KMS-11 (cell line): ENCODE results near the gene PSMD8.
A peak's percentile ranks its signal among the peaks of the same experiment; 100 is the strongest.
"Not testable (repeated sequence)": the region's sequence is repeated elsewhere in the genome, so short reads cannot be mapped to it uniquely, and the experiment has no call there.

Experiments used
- H2AFZ ChIP-seq: fragments of 200-600 bp; sonication (generic); 2 replicates; pipeline ENCODE4 v1.6.1; 2016; ENCODE audit warnings: antibody characterized with exemption, mixed run types, low read depth
- H3K27ac ChIP-seq: fragments of 200-600 bp; sonication (generic); 2 replicates; pipeline ENCODE4 v1.6.1; 2016; ENCODE audit warnings: mild to moderate bottlenecking, mixed run types
- H3K27me3 ChIP-seq: fragments of 200-600 bp; sonication (generic); 2 replicates; pipeline ENCODE4 v1.6.1; 2017; ENCODE audit warnings: mild to moderate bottlenecking, low read depth, mixed run types, moderate library complexity; ENCODE audit not compliant: insufficient read depth
- H3K36me3 ChIP-seq: fragments of 200-600 bp; sonication (generic); 2 replicates; pipeline ENCODE4 v1.6.1; 2017; ENCODE audit warnings: mild to moderate bottlenecking, mixed run types; ENCODE audit not compliant: insufficient read depth
- H3K4me1 ChIP-seq: fragments of 200-600 bp; sonication (generic); 2 replicates; pipeline ENCODE4 v1.6.1; 2016; ENCODE audit warnings: mild to moderate bottlenecking, low read depth, mixed run types; ENCODE audit not compliant: poor library complexity, severe bottlenecking
- H3K4me2 ChIP-seq: fragments of 200-600 bp; sonication (generic); 2 replicates; pipeline ENCODE4 v1.7.0; 2016; ENCODE audit warnings: mild to moderate bottlenecking, mixed run types
- H3K4me3 ChIP-seq: fragments of 200-600 bp; sonication (generic); IDR thresholded peaks from 2 replicates; pipeline ENCODE4 v1.6.1; 2017; ENCODE audit warnings: low read depth, low read length, mixed read lengths; ENCODE audit not compliant: insufficient read depth
- H3K79me2 ChIP-seq: fragments of 200-600 bp; sonication (generic); 2 replicates; pipeline ENCODE4 v1.6.1; 2016; ENCODE audit warnings: low read depth, mixed run types; ENCODE audit not compliant: insufficient read depth
- H3K9ac ChIP-seq: fragments of 200-600 bp; sonication (generic); 2 replicates; pipeline ENCODE4 v1.6.1; 2016; ENCODE audit warnings: mild to moderate bottlenecking, mixed run types
- H4K20me1 ChIP-seq: fragments of 200-600 bp; sonication (generic); 2 replicates; pipeline ENCODE4 v1.6.1; 2016; ENCODE audit warnings: mild to moderate bottlenecking, mixed run types; ENCODE audit not compliant: insufficient read depth
- TF ChIP-seq, protein P1 (sequence below): fragments of 200-600 bp; sonication (generic); conservative IDR thresholded peaks from 2 replicates; pipeline ENCODE4 v1.6.1; 2017; ENCODE audit warnings: low read depth, mild to moderate bottlenecking, antibody characterized with exemption, low read length, moderate library complexity, mixed read lengths

PSMD8 gene

DNA sequence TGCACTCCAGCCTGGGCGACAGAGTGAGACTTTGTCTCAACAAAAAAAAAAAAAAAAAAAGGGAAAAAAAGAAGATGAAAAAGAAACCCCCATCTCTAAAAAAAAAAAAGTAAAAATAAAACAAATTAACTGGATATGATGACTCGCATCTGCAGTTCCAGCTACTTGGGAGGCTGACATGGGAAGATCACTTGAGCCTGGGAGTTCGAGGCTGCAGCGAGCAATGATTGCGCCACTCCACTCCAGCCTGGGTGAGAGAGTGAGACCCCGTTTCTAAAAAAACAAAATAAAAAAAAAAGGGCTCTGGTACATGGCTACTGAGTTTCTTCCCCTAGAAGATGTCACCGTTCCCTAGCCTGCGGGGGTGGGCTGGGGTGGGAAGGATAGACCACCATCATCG, 41.1 kb upstream of the PSMD8 start:
- no peak overlapping the region for H3K4me3 ChIP-seq
- no peaks in the 10 kb centered on the region for H3K79me2 ChIP-seq
- H2AFZ ChIP-seq: no peak overlapping the region
- no peak overlapping the region for H3K9ac ChIP-seq
- no peak overlapping the region for H3K27ac ChIP-seq
- TF ChIP-seq, protein P1, sequence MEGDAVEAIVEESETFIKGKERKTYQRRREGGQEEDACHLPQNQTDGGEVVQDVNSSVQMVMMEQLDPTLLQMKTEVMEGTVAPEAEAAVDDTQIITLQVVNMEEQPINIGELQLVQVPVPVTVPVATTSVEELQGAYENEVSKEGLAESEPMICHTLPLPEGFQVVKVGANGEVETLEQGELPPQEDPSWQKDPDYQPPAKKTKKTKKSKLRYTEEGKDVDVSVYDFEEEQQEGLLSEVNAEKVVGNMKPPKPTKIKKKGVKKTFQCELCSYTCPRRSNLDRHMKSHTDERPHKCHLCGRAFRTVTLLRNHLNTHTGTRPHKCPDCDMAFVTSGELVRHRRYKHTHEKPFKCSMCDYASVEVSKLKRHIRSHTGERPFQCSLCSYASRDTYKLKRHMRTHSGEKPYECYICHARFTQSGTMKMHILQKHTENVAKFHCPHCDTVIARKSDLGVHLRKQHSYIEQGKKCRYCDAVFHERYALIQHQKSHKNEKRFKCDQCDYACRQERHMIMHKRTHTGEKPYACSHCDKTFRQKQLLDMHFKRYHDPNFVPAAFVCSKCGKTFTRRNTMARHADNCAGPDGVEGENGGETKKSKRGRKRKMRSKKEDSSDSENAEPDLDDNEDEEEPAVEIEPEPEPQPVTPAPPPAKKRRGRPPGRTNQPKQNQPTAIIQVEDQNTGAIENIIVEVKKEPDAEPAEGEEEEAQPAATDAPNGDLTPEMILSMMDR: no peak
- no peak overlapping the region for H3K4me2 ChIP-seq
- H3K4me1 ChIP-seq: peaks cover 6% of the 10 kb centered on the region
- H3K27me3 ChIP-seq: no peaks in the 10 kb centered on the region
- no peaks in the 10 kb centered on the region for H3K36me3 ChIP-seq
- H4K20me1 ChIP-seq: no peaks in the 10 kb centered on the region

DNA sequence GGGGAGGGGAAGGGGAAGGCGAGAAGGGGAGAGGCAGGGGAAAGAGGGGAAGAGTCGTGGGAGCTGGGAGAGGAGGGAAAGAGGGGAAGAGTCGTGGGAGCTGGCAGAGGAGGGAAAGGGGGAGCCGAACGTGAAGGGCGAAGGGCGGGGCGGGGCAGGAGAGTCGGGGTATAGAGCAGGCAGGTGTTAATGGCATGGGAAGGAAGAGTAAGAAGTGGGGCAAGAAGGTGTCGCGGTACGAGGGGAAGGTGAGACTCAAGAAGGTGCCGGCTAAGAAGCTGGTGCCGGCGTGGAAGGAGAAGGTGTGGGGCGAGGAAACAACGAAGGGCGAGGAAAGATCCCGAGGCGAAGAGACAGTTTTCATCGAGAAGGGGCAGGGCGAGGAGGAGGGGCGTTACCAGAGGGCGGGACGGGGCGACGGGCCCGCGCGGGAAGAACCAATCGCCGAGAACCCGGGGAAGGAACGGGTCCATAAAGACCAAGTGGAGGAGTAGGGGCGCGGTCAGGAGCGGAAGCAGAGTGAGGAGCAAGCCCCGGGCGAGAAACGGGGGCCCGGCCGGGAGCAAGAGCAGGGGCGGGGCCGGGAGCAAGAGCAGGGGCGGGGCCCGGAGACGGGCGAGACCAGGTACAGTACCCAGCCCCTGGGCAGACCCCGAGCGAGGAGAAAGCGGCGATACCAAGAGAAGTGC, 38.3 kb upstream of the PSMD8 start:
- Histone ChIP-seq H3K27ac (peak overlapping the region; percentile 56), H3K27me3 (no peaks in the 10 kb centered on the region), H2AFZ (peak overlapping the region; percentile 99), H3K9ac (peak overlapping the region; percentile 39; the same call in 1 of the 2 replicates), H4K20me1 (no peaks in the 10 kb centered on the region), H3K36me3 (no peaks in the 10 kb centered on the region), H3K4me3 (no peak overlapping the region), H3K4me1 (peaks cover 6% of the 10 kb centered on the region), H3K4me2 (peak overlapping the region; percentile 83), H3K79me2 (no peaks in the 10 kb centered on the region)
- TF ChIP-seq, protein P1: no peak

DNA sequence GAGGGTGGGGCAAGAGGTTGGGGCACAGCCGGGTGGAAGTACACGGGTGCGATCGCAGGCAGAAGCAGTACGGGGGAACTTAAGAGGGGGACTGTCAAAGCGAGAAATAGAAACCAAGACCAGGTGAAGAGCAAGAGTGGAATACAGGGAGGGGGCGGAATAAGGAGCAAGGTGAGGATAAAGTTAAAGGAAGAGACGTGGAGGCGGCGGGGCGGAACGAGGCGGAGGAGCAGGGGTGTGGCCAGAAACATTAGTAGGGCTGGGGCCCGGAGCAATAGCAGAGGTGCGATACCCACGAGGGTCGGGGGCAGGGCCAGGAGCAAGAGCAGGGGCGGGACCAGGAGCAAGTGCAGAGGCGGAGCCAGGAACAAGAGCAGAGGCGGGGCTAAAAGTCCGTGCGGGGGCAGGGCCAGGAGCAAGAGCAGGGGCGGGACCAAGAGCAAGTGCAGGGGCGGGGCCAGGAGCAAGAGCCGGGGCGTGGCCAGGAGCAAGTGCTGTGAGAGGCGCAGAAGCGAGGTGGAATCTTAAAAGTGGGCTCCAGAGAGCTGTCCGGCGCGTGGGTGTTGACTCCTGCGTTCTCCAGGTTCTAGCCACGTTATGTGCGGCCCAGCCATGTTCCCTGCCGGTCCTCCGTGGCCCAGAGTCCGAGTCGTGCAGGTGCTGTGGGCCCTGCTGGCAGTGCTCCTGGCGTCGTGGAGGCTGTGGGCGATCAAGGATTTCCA, 37.6 kb upstream of the PSMD8 start:
- peaks cover 6% of the 10 kb centered on the region for H3K4me1 ChIP-seq
- peak overlapping the region; percentile 99 for H2AFZ ChIP-seq
- TF ChIP-seq, protein P1: no peak
- peak overlapping the region; percentile 56 for H3K27ac ChIP-seq
- H3K4me2 ChIP-seq: peak overlapping the region; percentile 89
- peak overlapping the region; percentile 39; the same call in 1 of the 2 replicates for H3K9ac ChIP-seq
- H3K27me3 ChIP-seq: no peaks in the 10 kb centered on the region
- no peaks in the 10 kb centered on the region for H3K79me2 ChIP-seq
- no peaks in the 10 kb centered on the region for H4K20me1 ChIP-seq
- no peak overlapping the region for H3K4me3 ChIP-seq
- H3K36me3 ChIP-seq: no peaks in the 10 kb centered on the region

DNA sequence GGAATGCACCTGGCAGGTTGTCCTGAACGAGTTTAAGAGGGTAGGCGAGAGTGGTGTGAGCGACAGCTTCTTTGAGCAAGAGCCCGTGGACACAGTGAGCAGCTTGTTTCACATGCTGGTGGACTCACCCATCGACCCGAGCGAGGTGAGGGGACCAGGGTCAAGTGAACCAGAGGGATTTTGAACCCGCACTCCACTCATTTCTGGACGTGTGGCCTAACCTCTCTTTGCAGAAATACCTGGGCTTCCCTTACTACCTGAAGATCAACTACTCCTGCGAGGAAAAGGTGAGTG, 37.1 kb upstream of the PSMD8 start:
- TF ChIP-seq, protein P1: no peak
- no peak overlapping the region for H3K27ac ChIP-seq
- H3K4me1 ChIP-seq: peaks cover 6% of the 10 kb centered on the region
- no peaks in the 10 kb centered on the region for H3K79me2 ChIP-seq
- H4K20me1 ChIP-seq: no peaks in the 10 kb centered on the region
- H3K27me3 ChIP-seq: no peaks in the 10 kb centered on the region
- no peaks in the 10 kb centered on the region for H3K36me3 ChIP-seq
- no peak overlapping the region for H3K4me3 ChIP-seq
- H2AFZ ChIP-seq: peak overlapping the region; percentile 99; the same call in 1 of the 2 replicates
- no peak overlapping the region for H3K9ac ChIP-seq
- H3K4me2 ChIP-seq: peak overlapping the region; percentile 89

DNA sequence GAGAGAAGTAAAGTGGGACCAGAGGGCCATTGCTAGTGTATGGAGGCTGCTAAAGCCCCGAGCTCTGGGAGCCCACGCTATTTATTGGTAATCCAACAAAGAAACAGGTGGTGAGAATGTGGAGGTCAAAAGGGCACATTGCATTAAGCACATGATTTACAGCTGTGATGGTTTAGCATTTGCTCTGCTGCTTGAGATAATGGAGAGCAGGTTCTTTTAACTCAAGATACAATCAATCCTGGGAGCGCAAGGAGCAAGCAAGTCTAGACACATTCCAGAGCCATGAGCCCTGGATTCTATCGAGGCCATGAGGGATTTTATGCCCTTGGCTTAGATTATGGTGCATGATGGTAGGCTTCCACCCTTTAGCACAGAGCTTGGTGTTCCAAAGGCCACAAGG, 35.4 kb upstream of the PSMD8 start:
- not testable (repeated sequence) for H3K9ac ChIP-seq, H2AFZ ChIP-seq, H3K4me2 ChIP-seq, H3K27me3 ChIP-seq, H3K36me3 ChIP-seq, H3K4me3 ChIP-seq, H4K20me1 ChIP-seq, H3K4me1 ChIP-seq, H3K79me2 ChIP-seq, H3K27ac ChIP-seq
